ENCODE results near the gene ZSWIM4. TPM values are rescaled to one million over a fixed set of nuclear protein-coding genes. Genes with fewer than 3 reads are reported as not detected.

ZSWIM4 gene
- total RNA-seq, 1 experiment from 2014 or later = 11.5 TPM

DNA sequence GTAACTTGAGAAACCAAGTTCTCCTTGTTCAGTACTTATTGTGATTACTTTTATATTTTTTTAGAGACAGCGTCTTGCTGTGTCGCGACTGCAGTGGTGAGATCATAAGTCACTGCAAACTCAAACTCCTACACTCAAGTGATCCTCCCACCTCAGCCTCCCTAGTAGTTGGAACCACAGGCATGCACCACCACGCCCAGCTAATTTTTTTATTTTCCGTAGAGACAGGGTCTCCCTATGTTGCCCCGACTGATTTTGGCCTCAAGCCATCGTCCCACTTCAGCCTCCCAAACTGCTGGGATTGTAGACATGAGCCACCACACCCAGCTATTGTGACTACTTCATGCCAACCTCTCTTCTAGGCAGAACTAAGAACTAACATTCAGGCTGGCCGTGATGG lies 12.7 kb upstream of the ZSWIM4 start:
- CTCF ChIA-PET = no interaction called here
- Mint-ChIP-seq H3K27me3 (ENCODE audit: unreplicated experiment) (no peaks in the 10 kb centered on the region), H3K4me1 (ENCODE audit: low read depth, unreplicated experiment) (peaks cover 11% of the 10 kb centered on the region), H3K27ac (ENCODE audit: unreplicated experiment) (no peak overlapping the region), H3K4me3 (ENCODE audit: low read depth, unreplicated experiment) (no peak overlapping the region), H3K36me3 (ENCODE audit: insufficient read depth, unreplicated experiment) (no peaks in the 10 kb centered on the region), H3K9me3 (ENCODE audit: low read depth, unreplicated experiment) (no peaks in the 10 kb centered on the region)
- no peak for DNase-seq
- TF ChIP-seq, protein P1, sequence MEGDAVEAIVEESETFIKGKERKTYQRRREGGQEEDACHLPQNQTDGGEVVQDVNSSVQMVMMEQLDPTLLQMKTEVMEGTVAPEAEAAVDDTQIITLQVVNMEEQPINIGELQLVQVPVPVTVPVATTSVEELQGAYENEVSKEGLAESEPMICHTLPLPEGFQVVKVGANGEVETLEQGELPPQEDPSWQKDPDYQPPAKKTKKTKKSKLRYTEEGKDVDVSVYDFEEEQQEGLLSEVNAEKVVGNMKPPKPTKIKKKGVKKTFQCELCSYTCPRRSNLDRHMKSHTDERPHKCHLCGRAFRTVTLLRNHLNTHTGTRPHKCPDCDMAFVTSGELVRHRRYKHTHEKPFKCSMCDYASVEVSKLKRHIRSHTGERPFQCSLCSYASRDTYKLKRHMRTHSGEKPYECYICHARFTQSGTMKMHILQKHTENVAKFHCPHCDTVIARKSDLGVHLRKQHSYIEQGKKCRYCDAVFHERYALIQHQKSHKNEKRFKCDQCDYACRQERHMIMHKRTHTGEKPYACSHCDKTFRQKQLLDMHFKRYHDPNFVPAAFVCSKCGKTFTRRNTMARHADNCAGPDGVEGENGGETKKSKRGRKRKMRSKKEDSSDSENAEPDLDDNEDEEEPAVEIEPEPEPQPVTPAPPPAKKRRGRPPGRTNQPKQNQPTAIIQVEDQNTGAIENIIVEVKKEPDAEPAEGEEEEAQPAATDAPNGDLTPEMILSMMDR (IDR thresholded peaks at IDR 0.05; ENCODE audit: unreplicated experiment) = no peak
- BruUV-seq (replicated peaks) = no TSS peak
- intact Hi-C loops (cut with micrococcal nuclease; ENCODE audit: unreplicated experiment) = no loop called here

DNA sequence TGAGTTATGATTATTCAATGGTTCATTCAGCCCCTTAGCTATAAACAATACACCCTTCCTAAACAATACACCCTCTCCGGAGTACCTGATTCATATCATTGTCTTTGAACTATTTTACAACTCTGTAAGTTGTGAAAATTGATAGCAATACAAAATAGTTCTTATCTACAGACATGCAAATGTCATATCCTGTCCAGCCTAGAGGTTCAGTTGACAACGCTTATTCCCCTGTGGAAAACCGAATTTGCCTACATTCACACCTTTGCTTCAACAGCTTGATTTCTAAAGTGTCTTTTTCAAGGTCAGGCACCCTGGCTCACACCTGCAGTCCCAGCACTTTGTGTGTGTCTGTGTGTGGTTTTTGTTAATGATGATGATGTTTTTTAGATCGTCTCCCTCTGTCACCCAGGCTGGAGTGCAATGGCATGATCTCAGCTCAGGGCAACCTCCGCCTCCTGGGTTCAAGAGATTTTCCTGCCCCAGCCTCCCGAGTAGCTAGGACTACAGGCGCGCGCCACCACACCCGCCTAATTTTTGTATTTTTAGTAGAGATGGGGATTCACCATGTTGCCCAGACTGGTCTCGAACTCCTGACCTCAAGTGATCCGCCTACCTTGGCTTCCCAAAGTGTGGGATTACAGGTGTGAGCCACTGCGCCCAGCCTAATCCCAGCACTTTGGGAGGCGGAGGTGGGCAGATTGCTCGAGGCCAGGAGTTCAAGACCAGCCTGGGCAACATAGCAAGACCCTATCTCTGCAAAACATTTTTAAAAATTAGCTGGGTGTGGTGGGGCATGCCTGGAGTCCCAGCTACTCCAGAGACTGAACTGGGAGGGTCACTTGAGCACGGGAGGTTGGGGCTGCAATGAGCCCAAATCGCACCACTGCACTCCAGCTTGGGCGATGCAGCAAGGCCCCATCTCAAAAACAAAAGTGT lies 11.4 kb upstream of the ZSWIM4 start:
- TF ChIP-seq, protein P1 (IDR thresholded peaks at IDR 0.05; ENCODE audit: unreplicated experiment) = no peak
- CTCF ChIA-PET = interaction anchor here (0.9 to 1.2 kb wide), 4 partner anchors 14 to 78 kb away, joined by 3 to 6 read pairs (median 4); no protein-coding TSS in a partner anchor
- no peak overlapping the region for H3K27ac Mint-ChIP-seq (ENCODE audit: unreplicated experiment)

DNA sequence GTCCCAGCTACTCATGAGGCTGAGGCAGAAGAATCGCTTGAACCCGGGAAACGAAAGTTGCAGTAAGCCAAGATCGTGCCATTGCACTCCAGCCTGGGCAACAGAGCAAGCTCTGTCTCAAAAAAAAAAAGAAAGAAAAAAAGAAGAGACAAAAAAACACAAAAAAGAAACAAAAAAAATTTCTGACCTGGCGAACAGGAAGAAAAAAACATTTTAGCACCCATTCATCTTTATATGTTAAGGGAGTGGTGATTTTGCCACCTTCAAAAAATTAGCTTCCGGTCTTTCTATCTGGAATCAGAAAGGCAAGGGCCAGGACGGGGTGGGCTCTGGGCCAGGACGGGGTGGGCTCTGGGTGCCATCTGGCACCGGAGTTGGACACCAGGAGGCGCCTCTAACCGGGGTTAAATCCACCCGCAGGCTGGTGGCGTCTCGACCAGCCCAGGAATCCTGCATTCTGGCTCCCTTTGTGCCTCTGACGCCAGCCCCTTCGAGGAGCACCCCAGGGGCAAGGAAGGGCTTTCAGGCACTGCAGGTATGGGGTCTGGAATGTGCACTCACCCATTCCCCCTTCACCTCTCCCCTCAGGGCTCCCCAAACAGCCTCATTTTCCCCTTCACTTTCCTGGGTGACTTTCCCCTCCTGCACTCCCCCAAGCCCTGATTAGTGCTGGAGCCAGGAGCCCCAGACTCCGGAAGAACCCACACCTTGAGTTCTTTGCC lies 10.4 kb upstream of the ZSWIM4 start:
- CTCF ChIA-PET = interaction anchor here (0.9 to 1.2 kb wide), 3 partner anchors 13 to 77 kb away, joined by 3 to 5 read pairs (median 3); no protein-coding TSS in a partner anchor
- Mint-ChIP-seq H3K4me1 (ENCODE audit: low read depth, unreplicated experiment) (peaks cover 16% of the 10 kb centered on the region), H3K27me3 (ENCODE audit: unreplicated experiment) (no peaks in the 10 kb centered on the region), H3K9me3 (ENCODE audit: low read depth, unreplicated experiment) (no peaks in the 10 kb centered on the region), H3K36me3 (ENCODE audit: insufficient read depth, unreplicated experiment) (no peaks in the 10 kb centered on the region), H3K27ac (ENCODE audit: unreplicated experiment) (peak overlapping the region; percentile 77), H3K4me3 (ENCODE audit: low read depth, unreplicated experiment) (peak overlapping the region; percentile 34)
- BruUV-seq (replicated peaks) = no TSS peak
- peak; percentile 76 for DNase-seq
- intact Hi-C loops (cut with micrococcal nuclease; ENCODE audit: unreplicated experiment) = loop anchor here (1.0 kb wide), 1 partner anchor 77 kb away; no protein-coding TSS in a partner anchor
- TF ChIP-seq, protein P1 (IDR thresholded peaks at IDR 0.05; ENCODE audit: unreplicated experiment) = peak; percentile 53

More for the DNA sequence above, 11.4 kb upstream of the ZSWIM4 start:
- DNase-seq = no peak
- BruUV-seq (replicated peaks) = no TSS peak
- no peaks in the 10 kb centered on the region for H3K9me3 Mint-ChIP-seq (ENCODE audit: low read depth, unreplicated experiment)
- H3K4me3 Mint-ChIP-seq (ENCODE audit: low read depth, unreplicated experiment) = no peak overlapping the region
- intact Hi-C loops (cut with micrococcal nuclease; ENCODE audit: unreplicated experiment) = no loop called here
- no peaks in the 10 kb centered on the region for H3K27me3 Mint-ChIP-seq (ENCODE audit: unreplicated experiment)
- H3K36me3 Mint-ChIP-seq (ENCODE audit: insufficient read depth, unreplicated experiment) = no peaks in the 10 kb centered on the region
- H3K4me1 Mint-ChIP-seq (ENCODE audit: low read depth, unreplicated experiment) = peaks cover 16% of the 10 kb centered on the region

DNA sequence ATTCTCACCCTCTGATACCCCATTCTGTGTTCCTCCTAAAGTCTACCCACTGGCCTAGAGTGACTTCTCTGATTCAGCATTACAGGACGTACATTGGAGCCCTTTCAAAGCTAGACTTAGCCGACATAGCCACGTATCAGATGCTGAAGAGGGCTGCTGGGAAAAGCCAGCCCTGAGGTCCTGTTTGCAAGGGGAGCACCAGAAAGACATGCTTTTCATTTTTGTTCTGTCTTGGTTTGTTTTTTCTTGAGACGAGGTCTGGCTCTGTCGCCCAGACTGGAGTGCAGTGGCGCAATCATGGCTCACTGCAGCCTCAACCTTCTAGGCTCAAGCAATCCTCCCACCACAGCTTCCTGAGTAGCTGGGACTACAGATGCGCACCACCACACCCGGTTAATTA lies 6.3 kb upstream of the ZSWIM4 start:
- peaks cover 8% of the 10 kb centered on the region for H3K4me1 Mint-ChIP-seq (ENCODE audit: low read depth, unreplicated experiment)

More for the DNA sequence above, 6.3 kb upstream of the ZSWIM4 start:
- intact Hi-C loops (cut with micrococcal nuclease; ENCODE audit: unreplicated experiment) = no loop called here
- H3K27me3 Mint-ChIP-seq (ENCODE audit: unreplicated experiment) = no peaks in the 10 kb centered on the region
- H3K27ac Mint-ChIP-seq (ENCODE audit: unreplicated experiment) = no peak overlapping the region
- DNase-seq = no peak
- H3K4me3 Mint-ChIP-seq (ENCODE audit: low read depth, unreplicated experiment) = no peak overlapping the region
- BruUV-seq (replicated peaks) = no TSS peak
- TF ChIP-seq, protein P1 (IDR thresholded peaks at IDR 0.05; ENCODE audit: unreplicated experiment) = no peak
- peaks cover 3% of the 10 kb centered on the region for H3K36me3 Mint-ChIP-seq (ENCODE audit: insufficient read depth, unreplicated experiment)
- CTCF ChIA-PET = no interaction called here
- no peaks in the 10 kb centered on the region for H3K9me3 Mint-ChIP-seq (ENCODE audit: low read depth, unreplicated experiment)

Data from Calu3 (cell line).